CD4-positive, alpha-beta T cell (primary cell): ENCODE results near the gene CARD10. TPM values are rescaled to one million over a fixed set of nuclear protein-coding genes. Genes with fewer than 3 reads are reported as not detected.

ENCODE experiments used
- ATAC-seq: fragments of 200-7000 bp; cut with Tn5 transposase; one replicate; pipeline ENCODE4 v1.10.0; 2022; ENCODE audit warnings: mild to moderate bottlenecking; ENCODE audit not compliant: poor library complexity
- CTCF ChIA-PET: fragments of 350-600 bp; sonication (Branson Sonifier 250); formaldehyde crosslinking; loops from one replicate; lab custom pipeline; 2021; ENCODE audit warnings: antibody characterized with exemption, inconsistent platforms; lab: Charles Lee
- POLR2A ChIA-PET: fragments of 350-600 bp; sonication (Branson Sonifier 250); formaldehyde crosslinking; loops from one replicate; lab custom pipeline; 2021; ENCODE audit warnings: antibody characterized with exemption, inconsistent platforms; lab: Charles Lee
- DNase-seq, 14 experiments: peaks; one replicate each; pipeline ENCODE4 v3.0.0-alpha.2; 2013 to 2020; ENCODE audit warnings: mixed read lengths in 2 of 14
- H3K27ac ChIP-seq, 2 donors: one replicate each; pipeline versions ENCODE4 v1.5.1 to v1.7.0; 2013; ENCODE audit warnings: low read length in 2 of 2, low read depth in 1 of 2, mild to moderate bottlenecking in 1 of 2
- H3K27me3 ChIP-seq, 2 experiments: 1 replicate in 1 of 2; 2 replicates in 1 of 2; pipeline versions ENCODE4 v1.6.1 to v1.7.0; 2013; ENCODE audit warnings: low read length in 2 of 2, control low read depth in 1 of 2, mild to moderate bottlenecking in 1 of 2, moderate library complexity in 1 of 2; ENCODE audit not compliant: insufficient read depth in 2 of 2, control insufficient read depth in 1 of 2
- H3K36me3 ChIP-seq: one replicate; pipeline ENCODE4 v1.6.1; 2013; ENCODE audit warnings: low read length, control low read depth; ENCODE audit not compliant: insufficient read depth
- H3K4me1 ChIP-seq: one replicate; pipeline ENCODE4 v1.6.1; 2013; ENCODE audit warnings: low read length, control low read depth; ENCODE audit not compliant: insufficient read depth
- H3K4me3 ChIP-seq: one replicate; pipeline ENCODE4 v1.5.1; 2013; ENCODE audit warnings: mild to moderate bottlenecking, low read length, moderate library complexity
- H3K9me3 ChIP-seq, 2 experiments: 1 replicate in 1 of 2; 2 replicates in 1 of 2; pipeline versions ENCODE4 v1.6.1 to v1.7.0; 2013; ENCODE audit warnings: low read length in 2 of 2, mild to moderate bottlenecking in 2 of 2, control low read depth in 1 of 2, moderate library complexity in 1 of 2; ENCODE audit not compliant: control insufficient read depth in 1 of 2, insufficient read depth in 1 of 2
- H3K27ac Mint-ChIP-seq: one replicate; pipeline ENCODE4 v1.8.0; 2020; ENCODE audit warnings: mixed read lengths
- H3K27me3 Mint-ChIP-seq: one replicate; pipeline ENCODE4 v1.8.0; 2021; ENCODE audit warnings: mixed read lengths
- H3K36me3 Mint-ChIP-seq: one replicate; pipeline ENCODE4 v1.8.0; 2021; ENCODE audit warnings: low read depth, mixed read lengths
- H3K4me1 Mint-ChIP-seq: one replicate; pipeline ENCODE4 v1.8.0; 2021; ENCODE audit warnings: low read depth, mixed read lengths
- H3K4me3 Mint-ChIP-seq: one replicate; pipeline ENCODE4 v1.8.0; 2020; ENCODE audit warnings: mild to moderate bottlenecking, mixed read lengths
- H3K9me3 Mint-ChIP-seq: one replicate; pipeline ENCODE4 v1.8.0; 2020; ENCODE audit warnings: mixed read lengths
- CTCF ChIP-seq: fragments of 200-600 bp; IDR thresholded peaks from one replicate; pipeline ENCODE4 v1.8.0; 2022; ENCODE audit warnings: antibody characterized with exemption, mild to moderate bottlenecking
- intact Hi-C, 2 experiments: fragments of 100-400 bp; cut with DNase I in 1 of 2; cut with micrococcal nuclease in 1 of 2; formaldehyde crosslinking; loops; one replicate each; pipeline versions ENCODE4 v1.15.1 to v1.9.0; 2023 to 2025; cut with DNase I, micrococcal nuclease
- total RNA-seq, 174 experiments: library from RNA in 2 of 174; stranded (reverse) in 2 of 174; gene quantifications; one replicate each; pipeline ENCODE4 v1.2.3 and lab custom pipeline; 2021 to 2026

Gene CARD10
- total RNA-seq, 2 experiments from 2014 or later: 0.20 to 0.63 TPM

- H3K36me3 ChIP-seq: no peaks in the 10 kb centered on the region
- TF ChIP-seq CTCF: no peak
- H3K27ac ChIP-seq: no peak overlapping the region
- H3K9me3 ChIP-seq: no peaks in the 10 kb centered on the region
- ChIA-PET CTCF (interaction anchor here (0.9 kb wide), 1 partner anchor 12 kb away, joined by 4 read pairs; no protein-coding TSS in a partner anchor), POLR2A (interaction anchor here (0.7 kb wide), 1 partner anchor 594 kb away, joined by 5 read pairs; no protein-coding TSS in a partner anchor)
- H3K36me3 Mint-ChIP-seq: no peaks in the 10 kb centered on the region
- no peak for DNase-seq
- no peak overlapping the region for H3K27ac Mint-ChIP-seq
- peaks cover 7 to 11% of the 10 kb centered on the region in 2 experiments for H3K27me3 ChIP-seq
- H3K9me3 Mint-ChIP-seq: no peaks in the 10 kb centered on the region
- peaks cover 3% of the 10 kb centered on the region for H3K4me1 ChIP-seq
- peaks cover 5% of the 10 kb centered on the region for H3K4me1 Mint-ChIP-seq
- H3K4me3 Mint-ChIP-seq: no peak overlapping the region
- H3K27me3 Mint-ChIP-seq: peaks cover 51% of the 10 kb centered on the region
- intact Hi-C loops: no loop called here
- no peak for ATAC-seq
- no peak overlapping the region for H3K4me3 ChIP-seq
Measured at GRCh38 chr22:37555029-37555428, 35.8 kb upstream of the CARD10 start.

GRCh38 chr22:37553725-37554124, 34.5 kb upstream of the CARD10 start:
- Mint-ChIP-seq H3K4me1 (peaks cover 5% of the 10 kb centered on the region), H3K4me3 (no peak overlapping the region), H3K27me3 (peaks cover 39% of the 10 kb centered on the region), H3K27ac (no peak overlapping the region), H3K9me3 (no peaks in the 10 kb centered on the region), H3K36me3 (no peaks in the 10 kb centered on the region)
- Histone ChIP-seq H3K9me3 (no peaks in the 10 kb centered on the region), H3K4me3 (no peak overlapping the region), H3K36me3 (no peaks in the 10 kb centered on the region), H3K27me3 (peaks cover 0 to 5% of the 10 kb centered on the region in 2 experiments), H3K27ac (no peak overlapping the region), H3K4me1 (no peaks in the 10 kb centered on the region)
- no peak for ATAC-seq
- TF ChIP-seq CTCF: no peak
- intact Hi-C loops: no loop called here
- no peak for DNase-seq
- POLR2A ChIA-PET: no interaction called here
- CTCF ChIA-PET: no interaction called here

- TF ChIP-seq CTCF: no peak
- ATAC-seq (no peak), DNase-seq (no peak)
- Mint-ChIP-seq H3K9me3 (no peaks in the 10 kb centered on the region), H3K36me3 (no peaks in the 10 kb centered on the region), H3K27me3 (peaks cover 33% of the 10 kb centered on the region), H3K4me3 (no peak overlapping the region), H3K4me1 (peaks cover 5% of the 10 kb centered on the region), H3K27ac (no peak overlapping the region)
- ChIA-PET CTCF (no interaction called here), POLR2A (no interaction called here)
- H3K36me3 ChIP-seq: no peaks in the 10 kb centered on the region
- intact Hi-C loops: no loop called here
- H3K9me3 ChIP-seq: no peaks in the 10 kb centered on the region
- no peaks in the 10 kb centered on the region for H3K4me1 ChIP-seq
- peaks cover 0 to 5% of the 10 kb centered on the region in 2 experiments for H3K27me3 ChIP-seq
- no peak overlapping the region for H3K4me3 ChIP-seq
- H3K27ac ChIP-seq: no peak overlapping the region
Measured at GRCh38 chr22:37552524-37553163, 33.4 kb upstream of the CARD10 start.
